Dermis microvascular lymphatic vessel endothelial cell (primary cell): ENCODE measurements around the gene GRM7. TPM values are rescaled to one million over a fixed set of nuclear protein-coding genes. Genes with fewer than 3 reads are reported as not detected.
A peak's percentile ranks its signal among the peaks of the same experiment; 100 is the strongest.

Experiments used
- DNase-seq, 2 donors: peaks; one replicate each; pipeline versions ENCODE4 v3.0.0 to v3.0.0-alpha.2; 2010; ENCODE audit warnings: low read depth in 2 of 2
- total RNA-seq: library from RNA; depleted of rRNA; stranded (reverse); fragments of >200 nt; gene quantifications from 2 replicates; pipeline ENCODE4 v1.2.1, GENCODE V29; 2014

GRM7 gene
- total RNA-seq, 1 donor from 2014 or later: not detected

DNA sequence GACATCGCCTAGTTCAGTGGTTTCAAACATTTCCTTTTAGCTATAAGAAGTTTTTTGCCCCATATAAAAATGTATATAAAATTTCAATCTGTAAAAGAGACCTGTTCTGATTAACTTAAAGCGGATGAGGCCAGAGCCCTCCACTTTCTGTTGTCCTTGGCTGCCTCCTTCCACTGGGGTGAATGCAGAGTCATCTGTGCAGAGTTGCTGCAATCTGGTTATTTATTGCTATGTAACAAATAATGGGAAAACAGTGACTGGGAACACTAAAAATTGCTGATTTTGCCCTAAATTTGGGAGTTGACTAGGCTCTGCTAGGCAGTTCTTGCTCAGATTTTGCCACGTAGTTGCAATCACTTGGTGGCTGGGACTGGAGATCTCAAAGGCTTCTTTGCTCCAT lies 637.8 kb downstream of the GRM7 start:
- DNase-seq: no peak

- no peak for DNase-seq
These were observed 642.5 kb downstream of the GRM7 start for GRCh38 chr3:7503431-7503830.

GRCh38 chr3:7504886-7505775 lies 644.2 kb downstream of the GRM7 start:
- peak; percentile 89 to 96 for DNase-seq

DNA sequence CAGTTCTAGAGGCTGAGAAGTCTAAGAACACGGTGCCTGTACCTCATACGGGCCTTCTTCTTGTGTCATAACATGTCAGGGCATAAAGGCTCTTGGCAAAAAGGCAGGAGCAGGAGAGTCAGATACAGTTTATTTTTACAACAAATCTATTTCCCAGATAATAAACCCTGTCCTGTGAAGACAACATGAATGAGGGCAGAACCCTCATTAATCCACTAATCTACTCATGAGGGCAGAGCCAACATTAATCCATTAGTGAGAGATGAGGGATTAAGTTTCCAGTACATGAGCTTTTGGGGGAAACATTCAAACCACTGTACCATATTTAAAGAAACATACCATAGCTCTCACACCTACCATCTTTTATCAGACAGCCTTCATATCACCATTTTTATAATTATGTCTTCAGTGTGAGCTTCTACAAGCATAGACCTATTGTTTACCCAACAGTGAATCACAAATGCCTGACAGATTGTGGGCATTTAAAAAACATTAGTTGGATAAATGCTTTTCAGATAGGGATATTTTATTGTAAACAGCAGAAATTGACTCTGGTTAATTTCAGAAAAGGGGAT lies 645.8 kb downstream of the GRM7 start:
- DNase-seq: peak in 1 of 2 donors; percentile 41

- DNase-seq: no peak
These were observed 647.9 kb downstream of the GRM7 start for GRCh38 chr3:7508821-7509220.

DNA sequence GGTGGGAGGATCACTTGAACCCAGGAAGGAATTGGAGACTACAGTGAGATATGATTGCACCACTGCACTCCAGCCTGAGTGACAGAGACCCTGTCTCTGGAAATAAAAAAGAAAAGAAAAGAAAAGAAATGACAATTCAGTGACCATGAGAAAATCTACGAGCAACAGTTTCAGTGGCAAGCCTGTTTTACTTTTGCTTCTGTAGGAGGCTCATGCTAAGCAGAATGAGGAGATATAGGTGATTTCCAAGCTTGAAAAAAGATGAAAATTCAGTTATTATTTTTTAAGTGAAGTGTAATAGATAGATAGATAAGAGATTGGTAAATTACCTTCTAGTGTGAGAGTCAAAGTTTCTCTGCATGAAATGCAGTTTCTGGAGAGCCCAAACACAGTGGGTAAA lies 651.1 kb downstream of the GRM7 start:
- DNase-seq: no peak

- DNase-seq: no peak
These were observed 657.1 kb downstream of the GRM7 start for GRCh38 chr3:7518026-7518425.

- peak in 1 of 2 donors; percentile 68 for DNase-seq
These were observed 657.5 kb downstream of the GRM7 start for GRCh38 chr3:7518456-7518855.

- DNase-seq: no peak
These were observed 659.1 kb downstream of the GRM7 start for GRCh38 chr3:7520059-7520458.

- DNase-seq: no peak
These were observed 659.7 kb downstream of the GRM7 start for GRCh38 chr3:7520593-7520992.

GRCh38 chr3:7536510-7536909 lies 675.6 kb downstream of the GRM7 start:
- peak in 1 of 2 donors; percentile 17 for DNase-seq

DNA sequence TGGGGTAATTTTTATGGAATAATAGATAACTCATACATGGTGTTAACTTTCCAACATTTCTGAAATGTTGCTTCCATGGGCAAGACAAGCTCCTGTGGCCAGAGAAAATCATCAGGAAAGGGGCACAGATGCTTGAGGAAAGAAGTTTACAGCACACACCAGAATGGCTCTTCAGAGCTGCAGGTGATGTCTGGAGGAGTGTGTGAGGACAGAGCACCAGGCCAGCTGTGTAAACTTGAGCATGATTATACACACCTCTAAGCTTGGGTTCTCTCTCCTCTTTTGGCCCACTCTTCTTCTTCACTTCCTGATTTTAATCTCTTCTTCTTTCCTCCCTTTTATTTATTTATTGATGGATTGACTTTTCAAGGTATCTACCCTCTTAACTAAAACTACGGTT lies 676.0 kb downstream of the GRM7 start:
- no peak for DNase-seq

GRCh38 chr3:7543294-7543880 lies 682.5 kb downstream of the GRM7 start:
- DNase-seq: peak; percentile 3 to 50

GRCh38 chr3:7545334-7545733 lies 684.4 kb downstream of the GRM7 start:
- DNase-seq: no peak

GRCh38 chr3:7546253-7546652 lies 685.3 kb downstream of the GRM7 start:
- peak; percentile 18 to 74 for DNase-seq

- no peak for DNase-seq
These were observed 686.9 kb downstream of the GRM7 start for GRCh38 chr3:7547826-7548225.

- DNase-seq: no peak
These were observed 702.0 kb downstream of the GRM7 start for GRCh38 chr3:7562892-7563291.

DNA sequence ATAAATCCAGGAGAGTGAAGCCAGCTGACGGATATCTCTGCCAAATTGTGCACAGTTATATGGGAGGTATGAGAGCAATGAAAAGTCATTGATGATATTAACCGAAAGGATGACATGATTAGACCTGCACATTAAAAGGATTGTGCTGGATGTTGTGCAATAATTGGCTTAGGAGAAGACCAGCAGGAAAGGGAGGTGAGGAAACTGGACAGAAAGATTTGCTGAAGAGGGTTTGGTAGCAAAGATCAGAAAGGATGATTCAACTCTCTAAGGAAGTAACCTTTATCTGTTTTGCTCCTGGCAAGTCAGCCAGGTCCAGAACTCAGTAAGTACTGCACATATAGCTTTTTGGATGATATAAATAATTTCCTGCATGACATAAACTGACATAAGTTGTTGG lies 704.7 kb downstream of the GRM7 start:
- DNase-seq: peak in 1 of 2 donors; percentile 56

DNA sequence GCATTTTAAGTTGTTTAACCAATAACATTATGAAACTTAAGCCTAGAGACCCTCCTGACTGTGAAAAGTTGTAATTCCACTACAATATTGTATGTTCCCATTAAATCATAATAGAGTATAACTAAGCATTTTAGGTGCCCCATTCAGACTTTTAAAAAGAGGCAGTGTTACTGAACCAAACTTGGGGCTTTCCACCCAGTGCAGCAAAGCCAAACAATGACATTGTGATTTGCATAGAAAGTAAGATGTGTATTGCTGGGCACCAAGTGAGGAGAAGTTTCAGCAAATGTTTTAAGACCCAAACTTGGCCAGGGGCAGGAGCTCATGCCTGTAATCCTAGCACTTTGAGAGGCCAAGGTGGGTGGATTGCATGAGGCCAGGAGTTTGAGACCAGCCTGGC lies 706.2 kb downstream of the GRM7 start:
- no peak for DNase-seq

DNA sequence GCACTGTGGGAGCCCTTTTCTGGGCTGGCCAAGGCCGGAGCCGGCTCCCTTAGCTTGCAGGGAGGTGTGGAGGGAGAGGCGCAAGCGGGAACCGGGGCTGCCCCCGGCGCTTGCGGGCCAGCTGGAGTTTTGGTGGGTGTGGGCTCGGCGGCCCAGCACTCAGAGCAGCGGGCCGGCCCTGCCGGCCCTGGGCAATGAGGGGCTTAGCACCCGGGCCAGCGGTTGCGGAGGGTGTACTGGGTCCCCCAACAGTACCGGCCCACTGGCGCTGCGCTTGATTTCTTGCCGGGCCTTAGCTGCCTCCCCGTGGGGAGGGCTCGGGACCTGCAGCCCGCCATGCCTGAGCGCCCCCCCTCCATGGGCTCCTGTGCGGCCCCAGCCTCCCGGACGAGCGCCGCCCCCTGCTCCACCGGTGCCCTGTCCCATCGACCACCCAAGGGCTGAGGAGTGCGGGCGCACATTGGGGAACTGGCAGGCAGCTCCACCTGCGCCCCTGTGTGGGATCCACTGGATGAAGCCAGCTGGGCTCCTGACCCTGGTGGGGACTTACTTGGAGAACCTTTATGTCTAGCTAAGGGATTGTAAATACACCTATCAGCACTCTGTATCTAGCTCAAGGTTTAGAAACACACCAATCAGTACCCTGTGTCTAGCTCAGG lies 707.7 kb downstream of the GRM7 start:
- DNase-seq: no peak

DNA sequence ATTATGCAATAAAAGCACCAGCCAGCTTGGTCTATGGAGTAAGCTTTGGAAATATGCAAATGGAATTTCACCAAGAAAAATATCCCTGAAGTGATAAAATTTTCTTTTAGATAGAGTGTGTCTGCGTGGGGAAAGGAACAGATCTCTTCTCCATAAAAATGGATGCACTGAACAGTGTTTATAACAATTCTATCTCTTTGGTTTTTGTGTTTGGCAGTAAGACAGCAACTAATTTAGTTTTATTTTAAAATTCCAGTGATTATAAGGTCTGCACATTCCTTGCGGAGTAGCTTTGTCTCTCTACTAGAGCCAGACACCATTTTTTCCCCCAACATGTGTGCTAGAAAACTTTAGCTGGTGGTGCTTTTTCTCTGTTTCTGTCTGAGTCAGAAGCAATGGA lies 712.4 kb downstream of the GRM7 start:
- DNase-seq: no peak

DNA sequence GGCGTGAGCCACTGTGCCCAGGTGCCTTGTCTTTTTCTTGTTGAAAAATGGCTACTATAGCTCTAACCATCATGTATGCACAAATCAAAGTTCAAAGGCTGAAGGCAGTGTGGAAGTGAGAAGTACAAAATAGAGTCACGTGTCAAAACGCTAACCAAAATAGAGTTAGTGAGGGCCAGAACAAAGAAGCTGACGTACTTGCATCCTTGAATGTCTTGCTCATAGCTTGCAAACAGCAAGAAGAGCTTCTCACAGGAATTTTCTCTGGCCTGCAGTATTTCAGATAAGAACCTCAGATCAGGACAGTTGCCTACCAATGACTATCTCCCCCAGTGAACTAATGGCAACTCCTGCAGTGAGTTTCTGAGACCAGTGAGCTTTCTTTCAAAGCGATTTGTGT lies 713.5 kb downstream of the GRM7 start:
- DNase-seq: no peak
